Stimulated activated naive CD4-positive, alpha-beta T cell (primary cell): ENCODE measurements around the gene SMC5.
"Not testable (repeated sequence)": the region's sequence is repeated elsewhere in the genome, so short reads cannot be mapped to it uniquely, and the experiment has no call there.

ENCODE experiments used
- DNase-seq, 6 experiments: peaks; one replicate each; lab custom pipeline; 2025; lab: John Stamatoyannopoulos, UW

The SMC5 gene

DNA sequence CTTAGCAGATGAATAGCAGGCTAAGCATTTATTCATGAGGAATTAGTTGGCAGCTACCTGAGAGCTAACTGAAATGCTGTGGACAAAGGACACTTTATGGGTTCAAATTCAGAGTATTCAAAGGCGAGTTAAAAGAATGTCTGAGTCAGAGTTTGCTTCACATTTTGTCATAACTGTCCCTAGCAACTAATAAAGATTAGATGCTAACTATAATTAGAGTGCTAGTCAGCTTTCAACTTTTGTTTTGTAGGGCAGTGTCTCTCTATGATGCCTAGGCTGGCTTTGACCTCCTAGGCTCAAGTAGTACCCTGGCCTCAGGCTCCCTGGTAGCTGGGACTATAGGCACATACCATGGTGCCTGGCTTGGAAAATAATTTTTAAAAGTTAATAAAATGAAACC, 4.6 kb downstream of the SMC5 start:
- DNase-seq, result no peak

DNA sequence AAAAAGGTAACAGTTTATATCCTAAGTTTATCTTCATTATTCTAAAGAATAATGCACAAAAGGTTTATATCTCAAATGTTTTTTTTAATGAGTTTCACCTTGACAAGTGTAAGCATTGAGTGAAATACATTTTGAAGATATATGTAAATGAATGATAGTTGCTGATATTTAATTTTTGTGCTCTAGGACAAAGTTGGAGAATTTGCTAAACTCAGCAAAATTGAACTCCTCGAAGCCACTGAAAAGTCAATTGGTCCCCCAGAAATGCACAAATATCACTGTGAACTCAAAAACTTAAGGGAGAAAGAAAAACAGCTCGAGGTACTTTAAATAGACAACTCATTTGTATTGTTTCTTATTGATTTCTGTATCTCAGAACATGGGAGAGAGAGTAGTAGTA, 19.5 kb downstream of the SMC5 start:
- DNase-seq, result no peak

DNA sequence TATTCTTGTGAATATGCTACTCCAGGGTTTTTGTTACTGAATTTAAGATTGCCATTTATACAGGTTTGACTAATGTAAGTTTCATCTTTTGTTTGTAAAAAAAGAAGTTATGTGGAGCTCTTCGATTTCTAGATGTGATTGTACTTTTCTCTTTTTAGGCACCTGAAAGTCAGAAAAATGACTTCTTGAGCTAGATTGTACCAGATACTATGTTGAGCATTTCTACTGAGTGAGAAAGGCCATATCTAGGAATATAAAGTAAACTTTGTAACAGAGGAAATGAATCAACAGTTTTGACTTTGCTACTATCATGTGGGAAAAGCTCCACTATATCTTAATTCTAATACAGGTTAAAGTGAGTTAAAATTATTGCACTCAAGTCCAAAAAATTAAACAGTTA, 25.1 kb downstream of the SMC5 start:
- no peak for DNase-seq

DNA sequence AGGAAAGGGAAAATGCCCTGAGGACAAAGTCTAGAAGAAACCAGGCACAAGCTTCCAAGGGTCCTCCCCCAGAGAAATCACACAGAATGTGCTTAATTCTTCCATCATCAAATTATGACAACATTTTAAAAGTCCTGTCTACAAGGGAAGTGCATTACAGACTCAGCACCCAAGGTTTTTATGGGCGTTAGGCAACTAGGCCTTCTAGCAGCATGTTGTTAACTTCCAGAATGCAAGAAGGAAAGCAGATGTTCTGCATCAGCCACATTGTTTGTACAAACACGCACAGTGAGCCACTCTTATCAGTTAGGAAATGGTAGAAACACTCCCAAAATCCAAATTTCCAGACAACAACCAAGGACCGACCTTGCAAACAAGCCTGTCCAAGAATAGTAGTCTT, 26.5 kb downstream of the SMC5 start:
- DNase-seq, result no peak

DNA sequence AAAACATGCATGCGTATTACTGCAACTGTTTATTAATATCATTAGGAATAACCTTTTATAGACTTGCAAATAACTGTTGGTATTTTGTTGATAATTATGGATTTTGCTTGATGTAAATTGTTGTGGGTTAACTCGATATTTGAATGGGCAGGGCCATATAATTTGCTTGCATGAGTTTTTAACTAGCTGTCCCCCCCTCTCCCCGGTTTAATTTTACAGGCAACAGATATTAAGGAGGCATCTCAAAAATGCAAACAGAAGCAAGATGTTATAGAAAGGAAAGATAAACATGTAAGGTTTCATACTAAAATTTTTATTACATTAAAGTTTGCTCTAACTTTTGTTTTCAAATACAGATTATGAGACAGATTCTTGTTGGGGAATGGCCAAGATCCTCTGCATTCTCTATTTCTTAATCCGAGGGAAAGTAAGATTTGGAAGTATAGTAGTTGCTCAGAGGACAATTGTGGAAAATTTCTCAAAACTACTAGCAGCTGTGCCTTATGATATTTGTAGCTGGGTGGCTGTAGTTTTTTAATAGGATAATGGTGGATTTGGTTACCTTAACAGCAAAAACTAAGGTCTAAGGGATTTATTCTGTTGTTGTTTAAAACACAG, 27.3 kb downstream of the SMC5 start:
- DNase-seq, result no peak

DNA sequence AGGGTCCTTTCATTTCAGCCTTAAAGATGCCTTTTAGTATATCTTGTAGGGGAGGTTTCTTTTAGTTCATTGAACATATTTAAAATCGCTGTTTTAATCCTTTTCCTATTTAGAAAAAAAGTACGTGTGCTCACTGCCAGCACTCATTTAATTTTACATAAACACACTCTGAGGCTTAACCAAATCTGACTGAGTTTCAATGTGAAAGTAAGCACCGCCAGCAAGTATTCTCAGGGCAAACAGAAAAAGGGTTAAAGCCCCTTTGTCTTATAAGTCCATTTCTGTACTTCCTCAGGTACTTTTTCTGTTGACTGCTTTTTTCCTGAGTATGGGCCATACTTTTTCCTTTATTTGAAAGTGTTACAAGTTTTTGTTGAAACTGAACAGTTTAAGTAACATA, 31.8 kb downstream of the SMC5 start:
- DNase-seq, result no peak

DNA sequence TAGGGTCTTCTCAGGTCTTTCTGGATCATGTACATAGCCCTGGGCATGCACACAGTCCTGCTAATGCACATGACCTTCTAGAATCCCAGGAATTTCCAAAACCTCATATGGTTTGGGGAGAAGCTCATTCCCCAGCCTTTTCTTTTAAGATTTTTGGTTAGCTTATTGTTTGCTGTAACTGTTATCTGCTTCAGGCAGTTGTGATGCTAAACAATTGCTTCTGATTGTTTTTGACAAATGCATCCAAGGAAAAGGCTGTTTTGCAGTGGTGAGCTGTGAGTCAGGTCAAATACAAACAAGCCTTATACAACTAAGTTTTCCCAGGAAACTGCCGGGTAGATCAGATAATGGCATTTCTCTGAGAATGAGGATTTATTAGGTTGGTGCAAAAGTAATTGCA, 32.7 kb downstream of the SMC5 start:
- DNase-seq, result no peak

DNA sequence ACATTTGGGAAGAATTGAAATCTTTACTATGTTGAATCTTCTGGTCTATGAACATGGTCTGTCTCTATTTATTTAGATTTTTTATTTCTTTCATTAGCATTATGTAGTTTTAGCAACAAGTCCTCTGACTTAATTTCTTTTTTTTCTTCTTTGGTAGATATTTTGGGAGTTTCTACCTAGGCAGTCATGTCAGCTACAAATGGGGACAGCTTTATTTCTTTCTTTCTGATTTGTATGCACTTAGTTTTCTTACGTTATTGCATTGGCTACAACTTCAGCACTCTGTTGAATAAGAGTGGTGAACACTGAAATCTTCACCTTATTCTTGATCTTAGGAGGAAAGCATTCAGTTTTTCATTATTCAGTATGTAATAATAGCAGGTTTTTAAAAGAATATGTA, 33.5 kb downstream of the SMC5 start:
- DNase-seq, result no peak

DNA sequence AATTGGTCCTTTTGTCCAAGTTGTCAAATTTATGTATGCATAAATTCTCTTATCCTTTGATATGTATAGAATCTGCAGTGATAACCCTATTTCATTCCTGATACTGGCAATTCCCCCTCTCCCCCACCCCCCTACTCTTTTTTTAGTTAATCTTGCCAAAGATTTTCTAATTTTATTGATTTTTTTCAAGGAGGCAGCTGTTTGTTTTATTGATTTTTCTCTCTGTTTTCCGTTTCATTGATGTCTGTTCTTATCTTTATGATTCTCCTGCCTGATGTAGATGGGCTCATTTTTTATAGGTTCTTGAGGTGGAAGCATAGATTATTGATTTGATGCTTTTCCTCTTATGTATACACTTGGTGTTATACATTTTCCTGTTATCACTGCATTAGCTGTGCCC, 34.4 kb downstream of the SMC5 start:
- no peak for DNase-seq

DNA sequence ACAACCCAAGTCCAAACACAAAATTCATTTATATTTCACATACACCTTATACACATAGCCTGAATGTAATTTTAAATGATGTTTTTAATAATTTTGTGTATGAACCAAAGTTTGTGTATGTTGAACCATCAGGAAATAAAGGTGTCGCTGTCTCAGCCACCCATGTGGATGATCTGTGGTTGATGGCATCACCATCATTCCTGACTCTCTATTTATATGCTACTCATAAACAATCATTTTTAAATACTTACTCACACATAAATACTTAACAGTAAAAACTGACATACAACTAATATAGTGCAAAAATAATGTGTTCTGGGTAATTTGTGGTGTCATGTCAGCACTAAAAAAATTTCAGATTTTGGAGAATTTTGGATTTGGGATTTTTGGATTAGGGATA, 38.4 kb downstream of the SMC5 start:
- DNase-seq, result no peak

DNA sequence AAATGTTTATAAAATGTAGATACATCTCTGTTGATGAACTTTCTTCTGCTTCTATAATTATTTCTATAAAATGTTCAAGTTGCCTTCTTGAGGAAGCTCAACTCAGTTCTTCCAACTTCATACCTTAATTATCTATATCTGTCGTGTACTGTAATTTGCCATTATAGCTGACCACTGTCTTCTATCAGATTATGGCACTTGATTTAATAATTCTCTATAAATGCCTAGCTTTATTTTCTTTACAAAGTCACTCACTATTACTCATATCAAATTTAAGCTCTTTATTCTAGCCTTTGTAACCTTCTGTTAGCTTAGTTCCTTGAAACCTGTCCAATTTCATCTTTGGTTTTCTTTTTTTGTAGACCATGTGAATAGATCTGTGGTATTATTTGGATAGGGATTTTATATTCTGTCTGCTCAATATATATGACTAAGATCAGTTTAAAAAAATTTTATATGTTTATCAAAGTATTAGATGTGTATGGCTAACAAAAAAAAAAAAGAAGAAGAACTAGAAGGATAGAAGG, 39.5 kb downstream of the SMC5 start:
- DNase-seq, result no peak

DNA sequence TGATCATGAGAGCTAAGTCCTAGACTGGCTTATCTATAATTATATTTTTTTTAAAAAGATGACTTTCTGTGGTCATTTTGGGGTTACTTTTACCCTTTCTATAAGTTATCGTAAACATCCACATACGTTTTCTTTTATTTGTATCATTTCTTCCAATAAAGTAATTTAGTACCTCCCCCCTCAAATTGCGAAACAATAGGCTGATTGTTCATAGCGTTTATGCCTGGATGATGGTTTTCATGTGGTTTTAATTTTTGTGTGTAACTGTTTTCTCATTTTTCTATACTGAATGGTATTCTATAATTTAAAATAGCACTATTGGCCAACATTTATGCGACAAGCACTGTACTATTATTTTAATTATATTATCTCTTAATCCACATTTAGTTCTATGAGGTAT, 44.5 kb downstream of the SMC5 start:
- DNase-seq, result no peak

DNA sequence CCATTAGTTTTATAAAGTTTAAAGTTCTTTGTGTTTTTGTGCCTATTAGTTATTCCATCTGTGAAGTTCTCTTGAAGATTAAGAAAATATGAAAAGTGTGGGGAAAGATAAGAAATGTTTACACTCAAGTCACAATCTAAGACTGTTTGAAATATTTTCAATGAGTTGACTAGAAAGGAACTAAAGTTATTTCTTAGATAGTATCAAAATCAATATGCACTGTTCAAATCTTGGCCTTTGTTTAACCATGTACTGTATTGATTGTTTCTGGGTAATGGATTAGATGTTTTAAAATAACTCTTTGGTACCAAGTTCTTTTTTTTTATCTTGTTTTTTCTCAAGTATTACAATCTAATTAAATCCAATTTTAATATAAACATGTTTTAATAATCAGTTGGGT, 46.0 kb downstream of the SMC5 start:
- DNase-seq, result no peak

DNA sequence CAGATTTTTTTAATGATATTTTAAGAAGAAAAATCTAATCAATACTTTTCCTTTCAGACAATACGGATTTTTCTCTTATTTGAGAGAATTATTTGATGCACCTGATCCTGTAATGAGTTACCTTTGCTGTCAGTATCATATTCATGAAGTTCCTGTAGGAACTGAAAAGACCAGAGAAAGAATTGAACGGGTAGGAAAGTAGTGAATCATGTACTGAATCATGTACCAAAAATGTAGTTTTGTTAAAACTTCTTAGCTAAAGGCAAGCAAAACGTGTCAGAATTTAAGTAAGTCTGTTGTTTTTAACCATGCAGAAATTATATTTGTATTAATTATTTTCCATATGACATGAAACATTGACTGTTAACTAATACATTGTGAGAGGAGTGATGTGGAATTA, 56.6 kb downstream of the SMC5 start:
- DNase-seq, result no peak

DNA sequence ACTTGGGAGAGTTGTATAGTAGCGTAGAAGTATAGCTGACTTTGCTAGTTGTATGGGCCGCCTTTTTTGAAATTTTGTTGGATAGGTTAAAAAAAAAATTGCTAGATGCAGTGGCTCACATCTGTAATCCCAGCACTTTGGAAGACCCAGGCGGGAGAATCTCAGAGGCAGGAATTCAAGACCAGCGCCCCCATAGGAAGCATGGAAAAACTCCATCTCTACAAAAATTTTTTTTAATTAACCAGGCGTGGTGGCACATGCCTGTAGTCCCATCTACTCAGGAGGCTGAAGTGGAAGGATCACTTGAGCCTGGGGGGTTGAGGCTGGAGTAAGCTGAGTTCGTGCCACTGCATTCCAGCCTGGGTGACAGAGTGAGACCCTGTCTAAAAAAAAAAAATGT, 59.2 kb downstream of the SMC5 start:
- DNase-seq, result no peak

DNA sequence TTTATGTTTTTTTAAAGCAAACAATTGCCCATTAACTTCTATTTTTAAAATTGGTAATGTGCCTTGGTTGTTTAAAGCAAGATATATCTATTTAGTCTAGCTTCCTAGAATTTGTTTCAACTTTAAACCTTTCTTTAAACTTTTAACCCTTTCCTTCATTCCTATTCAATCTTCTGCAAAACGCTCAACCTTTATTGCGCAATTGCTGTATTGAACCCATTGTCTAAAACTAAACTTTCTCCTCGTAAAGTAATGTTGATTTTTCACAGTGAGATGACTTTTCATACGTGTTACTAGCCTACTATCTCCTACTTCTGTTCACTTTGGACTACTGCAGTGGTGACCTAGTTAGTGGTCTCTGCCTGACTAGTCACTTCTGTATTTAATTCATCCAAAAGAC, 63.3 kb downstream of the SMC5 start:
- no peak for DNase-seq

DNA sequence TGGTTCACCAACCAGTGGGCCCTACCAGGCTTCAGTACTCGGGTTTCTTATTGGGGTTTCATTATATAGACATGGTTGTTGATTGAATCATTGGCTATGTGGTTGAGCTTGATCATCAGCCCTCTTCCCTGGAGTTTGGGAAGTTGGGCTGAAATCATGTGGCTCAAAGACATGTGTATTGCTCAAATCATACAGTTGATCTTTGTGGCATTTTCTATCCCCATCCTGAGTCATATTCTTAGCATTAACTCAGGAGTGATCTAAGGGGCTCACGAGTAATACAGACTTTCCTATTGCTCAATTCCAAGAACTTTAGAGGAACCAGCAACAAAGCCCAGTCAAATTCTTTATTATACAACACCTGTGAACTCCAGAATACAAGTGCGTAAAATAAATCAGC, 66.2 kb downstream of the SMC5 start:
- no peak for DNase-seq

DNA sequence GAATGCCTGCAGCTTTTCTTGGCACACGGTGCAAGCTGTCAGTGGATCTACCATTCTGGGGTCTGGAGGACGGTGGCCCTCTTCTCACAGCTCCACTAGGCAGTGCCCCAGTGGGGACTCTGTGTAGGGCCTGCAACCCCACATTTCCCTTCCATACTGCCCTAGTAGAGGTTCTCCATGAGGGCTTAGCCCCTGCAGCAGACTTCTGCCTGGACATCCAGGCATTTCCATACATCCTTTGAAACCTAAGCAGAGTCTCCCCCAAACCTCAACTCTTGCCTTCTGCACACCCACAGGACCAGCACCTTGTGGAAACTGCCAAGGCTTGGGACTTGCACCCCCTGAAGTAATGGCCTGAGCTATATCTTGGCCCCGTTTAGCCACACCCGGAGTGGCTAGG, 69.8 kb downstream of the SMC5 start:
- DNase-seq, result not testable (repeated sequence)

DNA sequence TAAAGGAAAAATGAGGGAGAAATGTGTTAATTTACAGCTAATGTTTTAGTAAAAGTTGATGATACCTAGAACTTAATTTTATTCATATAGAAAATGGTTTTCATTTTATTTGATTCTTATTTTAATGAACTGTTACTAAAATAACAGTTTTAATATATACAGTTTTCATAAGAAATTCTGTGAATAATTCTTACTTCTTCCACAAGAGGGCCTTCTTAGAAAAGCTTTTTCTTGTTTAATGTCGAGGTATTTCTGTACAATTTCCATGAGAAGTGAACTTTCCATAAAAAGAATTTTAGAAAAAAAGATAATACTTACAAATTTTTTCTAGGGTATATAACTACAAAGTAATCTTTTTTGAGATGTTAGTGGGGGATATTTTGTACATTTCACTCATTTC, 81.8 kb downstream of the SMC5 start:
- DNase-seq, result peak in 2 of 6 experiments; percentile 3 to 22

DNA sequence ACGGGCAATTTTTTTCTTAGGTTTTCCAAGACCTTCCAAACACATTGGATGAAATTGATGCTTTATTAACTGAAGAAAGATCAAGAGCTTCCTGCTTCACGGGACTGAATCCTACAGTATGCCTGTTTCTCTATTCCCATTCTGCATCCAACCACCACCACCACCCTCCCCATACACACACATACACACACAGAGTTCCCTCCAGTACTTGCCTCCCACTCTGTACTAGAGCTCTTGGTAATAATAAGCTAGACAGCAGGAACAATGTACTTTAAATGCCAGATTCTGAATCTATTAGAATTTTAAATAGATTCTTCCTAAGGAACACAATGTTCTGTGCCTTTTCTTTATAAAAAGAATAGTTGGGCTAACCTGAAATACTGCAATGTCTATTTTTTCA, 88.3 kb downstream of the SMC5 start:
- no peak for DNase-seq

DNA sequence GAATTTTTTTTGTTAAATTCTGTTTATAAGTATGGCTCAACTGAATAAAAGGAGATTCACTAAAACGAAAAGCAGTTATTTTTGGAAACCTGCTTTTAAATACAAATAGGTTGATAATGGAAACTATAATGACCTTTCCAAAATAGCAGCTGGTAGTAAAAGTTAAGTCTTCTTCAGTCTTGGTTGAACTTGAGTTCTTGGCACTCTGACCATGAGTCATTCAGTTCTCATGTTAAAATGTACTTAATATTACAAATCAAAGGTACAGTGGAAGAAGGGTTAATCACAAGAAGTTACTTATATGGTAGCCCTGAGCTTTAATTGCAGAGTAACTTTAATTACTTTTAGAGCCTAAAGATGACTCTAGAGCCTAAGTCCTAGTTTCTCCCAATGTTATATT, 93.6 kb downstream of the SMC5 start:
- DNase-seq, result no peak

DNA sequence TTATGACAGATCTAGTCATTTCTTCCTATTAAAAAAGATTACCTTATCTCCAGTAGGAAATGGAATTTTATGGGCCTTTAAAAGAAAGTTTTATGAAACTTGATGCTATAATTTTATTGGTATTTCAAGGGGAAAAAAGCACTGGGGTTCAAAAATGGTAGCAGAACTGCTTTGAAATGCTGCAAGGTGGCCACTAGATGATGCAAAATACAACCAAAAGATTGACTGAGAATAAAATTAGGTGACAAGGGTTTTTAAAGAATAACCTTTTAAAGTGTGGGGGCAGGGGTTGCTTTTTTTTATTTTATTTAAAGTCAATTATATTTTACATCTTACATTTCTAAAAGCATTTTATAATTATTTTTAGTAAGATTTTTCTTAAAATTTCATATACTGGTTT, 94.0 kb downstream of the SMC5 start:
- DNase-seq, result peak in 3 of 6 experiments; percentile 2 to 29 (median 23)

DNA sequence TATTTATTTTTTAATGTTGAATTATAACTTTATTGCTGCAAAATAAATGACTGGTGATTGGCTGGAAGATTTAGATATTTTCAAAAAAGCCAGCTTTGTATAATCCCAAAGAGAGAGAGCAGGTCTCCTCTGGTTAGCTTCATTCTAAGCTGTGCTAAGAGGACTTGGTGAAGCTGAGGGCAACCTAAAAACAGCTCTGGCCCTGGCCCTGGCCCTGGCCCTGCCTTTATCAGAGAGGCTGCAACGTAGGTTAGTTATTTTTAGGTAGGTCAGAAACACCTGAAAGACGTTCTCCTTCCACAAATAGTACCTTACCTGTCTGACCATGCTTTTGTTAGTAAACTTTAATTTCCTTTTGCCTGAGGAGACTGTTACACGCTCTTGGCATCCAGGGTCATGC, 97.0 kb downstream of the SMC5 start:
- no peak for DNase-seq

DNA sequence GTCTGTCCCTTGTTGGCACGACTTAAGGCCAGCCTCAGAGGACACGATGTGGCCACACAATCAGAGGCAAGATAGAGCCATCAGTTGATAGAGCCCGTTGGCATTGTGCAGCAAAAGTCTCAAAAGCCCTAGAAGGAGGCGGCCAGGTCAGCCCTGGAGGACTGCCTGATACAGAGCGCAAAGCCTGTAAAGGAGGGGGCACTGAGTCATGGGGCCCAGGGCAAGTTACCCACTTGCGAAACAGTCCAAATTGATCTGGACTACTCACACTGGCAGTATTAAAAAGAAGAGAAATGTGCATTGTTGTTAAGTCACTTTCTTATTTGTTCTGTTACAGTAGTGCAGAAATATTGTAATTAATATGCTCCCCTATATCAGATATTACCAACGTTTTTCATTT, 104.2 kb downstream of the SMC5 start:
- no peak for DNase-seq

DNA sequence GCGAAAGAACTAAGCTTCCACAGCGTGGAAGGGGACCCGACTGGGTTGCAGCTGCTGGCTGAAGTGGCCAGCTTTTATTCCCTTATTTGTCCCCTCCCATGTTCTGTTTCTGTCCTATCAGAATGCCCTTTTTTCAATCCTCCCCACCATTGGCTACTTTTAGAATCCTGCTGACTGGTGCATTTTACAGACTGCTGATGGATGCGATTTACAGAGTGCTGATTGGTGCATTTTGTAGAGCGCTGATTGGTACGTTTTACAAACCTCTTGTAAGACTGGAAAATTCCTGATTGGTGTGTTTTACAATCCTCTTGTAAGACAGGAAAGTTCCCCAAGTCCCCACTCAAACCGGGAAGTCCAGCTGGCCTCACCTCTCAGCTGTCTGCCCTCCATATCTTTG, 105.0 kb downstream of the SMC5 start:
- no peak for DNase-seq
